ENCODE data around the gene APOLD1. TPM values are rescaled to one million over a fixed set of nuclear protein-coding genes. Genes with fewer than 3 reads are reported as not detected.

APOLD1 gene
- total and polyA plus RNA-seq, 2 of the 8 experiments (the other 6 are each of a cell fraction or from before 2014, with no cell fraction given): 0.12 to 0.71 TPM

DNA sequence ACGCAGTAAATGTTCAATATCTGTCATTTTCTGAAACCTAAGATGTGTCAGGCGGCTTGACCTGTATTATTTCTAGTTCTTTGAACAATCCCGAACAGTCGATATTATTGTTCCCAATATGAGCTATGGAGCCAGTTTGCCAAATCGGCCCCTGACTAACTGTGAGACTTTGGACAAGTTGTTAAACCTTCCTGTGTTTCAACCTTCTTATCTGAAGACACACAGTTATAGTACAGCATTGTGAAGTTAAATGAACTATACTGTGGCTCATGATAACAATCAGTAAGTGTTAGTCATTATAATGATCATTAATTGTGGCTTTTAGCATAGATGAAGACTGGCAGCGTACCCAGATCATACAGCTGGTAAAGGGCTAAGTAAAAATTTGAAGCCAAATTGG lies 51.1 kb downstream of the APOLD1 start:
- ChIA-PET CTCF (ENCODE audit: partially characterized antibody) (interaction anchor here (0.6 to 3.8 kb wide), 34 partner anchors 8 to 1334 kb away, joined by 3 to 30 read pairs (median 6); partner anchors contain the start of genes DDX47 and GPRC5A), POLR2A (ENCODE audit: partially characterized antibody) (interaction anchor here (0.7 to 2.9 kb wide), 5 partner anchors 13 to 37 kb away, joined by 3 to 8 read pairs (median 3); partner anchors contain the start of gene DDX47)
- TF ChIP-seq RNF2 (IDR thresholded peaks at IDR 0.05; ENCODE audit: borderline replicate concordance, low read depth, low read length, missing control alignments, poor library complexity, severe bottlenecking): no peak
- no peak for TF ChIP-seq KDM5A (IDR thresholded peaks at IDR 0.05; ENCODE audit: low read length)
- TF ChIP-seq POU5F1 (IDR thresholded peaks at IDR 0.05; ENCODE audit: low read depth, low read length): no peak
- Histone ChIP-seq H3K56ac (replicated peaks; ENCODE audit: insufficient read length, low read depth, low read length) (no peak overlapping the region), H3K79me1 (ENCODE audit: low read depth, low read length) (no peaks in the 10 kb centered on the region), H3K18ac (ENCODE audit: extremely low read depth, low read length) (no peak overlapping the region), H3K9ac (replicated peaks in 1 of 4; ENCODE audit: extremely low read depth in 1 of 4, low read depth in 3 of 4, low read length in 3 of 4) (no peak overlapping the region), H3K9me3 (ENCODE audit: insufficient read depth in 2 of 2, low read depth in 1 of 2, low read length in 1 of 2) (no peaks in the 10 kb centered on the region), H3K4me1 (replicated peaks in 1 of 4; ENCODE audit: control insufficient read depth in 3 of 4, insufficient read depth in 4 of 4, low read length in 3 of 4) (peaks cover 0 to 2% (median 0%) of the 10 kb centered on the region in 4 experiments; a peak in 2 of 7 replicates), H3K23ac (ENCODE audit: insufficient read length) (no peak overlapping the region), H3K14ac (ENCODE audit: insufficient read length) (no peak overlapping the region), H3K79me2 (ENCODE audit: control insufficient read depth in 1 of 2, insufficient read depth in 2 of 2, low read length in 2 of 2) (no peaks in the 10 kb centered on the region), H3K4me3 (ENCODE audit: extremely low read depth in 1 of 4, insufficient read depth in 2 of 4, low read depth in 3 of 4, low read length in 4 of 4) (no peak overlapping the region), H2BK12ac (ENCODE audit: low read depth, low read length) (no peak overlapping the region), H2BK120ac (replicated peaks; ENCODE audit: low read depth, low read length) (no peak overlapping the region), H2AFZ (ENCODE audit: low read length) (no peak overlapping the region), H3K4ac (replicated peaks; ENCODE audit: insufficient read length, low read depth, low read length) (no peak overlapping the region), H2AK5ac (ENCODE audit: low read depth, low read length) (no peak overlapping the region), H4K5ac (ENCODE audit: insufficient read length, low read depth, low read length) (no peak overlapping the region), H3K23me2 (ENCODE audit: low read depth, low read length) (no peaks in the 10 kb centered on the region), H4K91ac (replicated peaks; ENCODE audit: insufficient read length, low read length) (no peak overlapping the region), H2BK15ac (ENCODE audit: low read length) (no peak overlapping the region), H3K27me3 (replicated peaks in 1 of 4; ENCODE audit: control insufficient read depth in 3 of 4, extremely low read depth in 1 of 4, insufficient read depth in 3 of 4, low read length in 3 of 4) (no peaks in the 10 kb centered on the region), H4K8ac (ENCODE audit: extremely low read depth, insufficient read depth, low read length) (no peak overlapping the region), H2BK5ac (ENCODE audit: low read depth, low read length) (no peak overlapping the region), H3K4me2 (ENCODE audit: insufficient read depth in 1 of 2, low read depth in 2 of 2, low read length in 2 of 2) (no peak overlapping the region), H3K36me3 (ENCODE audit: control insufficient read depth in 2 of 4, insufficient read depth in 4 of 4, low read length in 3 of 4) (peaks cover 4 to 24% (median 13%) of the 10 kb centered on the region in 4 experiments; a peak in 6 of 8 replicates), H3K27ac (ENCODE audit: low read depth, low read length) (no peak overlapping the region), H4K20me1 (replicated peaks in 1 of 2; ENCODE audit: control insufficient read depth in 1 of 2, insufficient read depth in 2 of 2, low read length in 2 of 2) (no peaks in the 10 kb centered on the region), H2BK20ac (ENCODE audit: low read length) (no peak overlapping the region)
- DNase-seq (ENCODE audit: low read depth in 1 of 2, low spot score in 2 of 2) (no peak), FAIRE-seq (no peak)
- 78% methylated on average over 6 of the region's 6 CpGs; no CpG with 5 or more reads in 1 of the 2 experiments for WGBS, 2 experiments (ENCODE audit: extremely low coverage in 1 of 2, insufficient coverage in 1 of 2, insufficient read length in 1 of 2, insufficient replicate concordance in 2 of 2, low coverage in 1 of 2, low lambda C conversion rate in 2 of 2, missing lambda C conversion rate in 1 of 2)

Data from H1 (cell line).